Lower leg skin (tissue), 4 donors: Measurements from ENCODE around the gene TSPAN7. TPM values are rescaled to one million over a fixed set of nuclear protein-coding genes. Genes with fewer than 3 reads are reported as not detected.

Source experiments
- DNase-seq, 2 donors: peaks; one replicate each; pipeline ENCODE4 v3.0.0-alpha.2; 2019; ENCODE audit warnings: low spot score in 2 of 2
- H3K4me3 ChIP-seq: fragments of 200-600 bp; sonication (generic); 2 replicates; pipeline ENCODE4 v1.5.1; 2017; ENCODE audit warnings: mild to moderate bottlenecking, low read depth; ENCODE audit not compliant: poor library complexity, severe bottlenecking
- CTCF ChIP-seq, 3 donors: fragments of 450-650 bp; IDR thresholded peaks; one replicate each; pipeline ENCODE4 v1.5.1; 2016; ENCODE audit warnings: antibody characterized with exemption in 3 of 3, mild to moderate bottlenecking in 3 of 3, moderate library complexity in 2 of 3
- POLR2A ChIP-seq, 2 donors: fragments of 450-650 bp; IDR thresholded peaks; one replicate each; pipeline ENCODE4 v1.6.1; 2016 to 2017; ENCODE audit warnings: antibody characterized with exemption in 2 of 2, mild to moderate bottlenecking in 1 of 2, moderate library complexity in 1 of 2
- WGBS, 2 donors: methylation state at CpG; one replicate each; pipeline ENCODE4 v1.1.5; 2018; 5-methylcytosine and 5-hydroxymethylcytosine counted together
- intact Hi-C: fragments of 100-400 bp; cut with DNase I; formaldehyde crosslinking; loops from one replicate; pipeline ENCODE4 v1.15.0; 2023; ENCODE audit warnings: low total_unique reads
- total RNA-seq, 4 donors: library from RNA; depleted of rRNA; stranded (reverse); fragments of >200 nt; gene quantifications; one replicate each; pipeline ENCODE4 v1.1.0, GENCODE V29; 2016

TSPAN7 gene
- total RNA-seq, 4 donors from 2014 or later, result 7.0 to 31.3 (median 14.4) TPM

GRCh38 chrX:38657562-38657961 lies 96.2 kb downstream of the TSPAN7 start:
- TF ChIP-seq CTCF (IDR thresholded peaks at IDR 0.05), result no peak
- TF ChIP-seq POLR2A (IDR thresholded peaks at IDR 0.05), result no peak
- no peak for DNase-seq
- no peak overlapping the region for H3K4me3 ChIP-seq
- intact Hi-C loops, result no loop called here

GRCh38 chrX:38660395-38661102 lies 99.2 kb downstream of the TSPAN7 start:
- no peak for TF ChIP-seq CTCF (IDR thresholded peaks at IDR 0.05)
- TF ChIP-seq POLR2A (IDR thresholded peaks at IDR 0.05), result no peak
- no peak for DNase-seq
- no peak overlapping the region for H3K4me3 ChIP-seq
- intact Hi-C loops, result no loop called here
- 71 to 73% methylated on average over 6 of the region's 6 CpGs for WGBS, 2 donors

- no peak for TF ChIP-seq CTCF (IDR thresholded peaks at IDR 0.05)
- no peak for TF ChIP-seq POLR2A (IDR thresholded peaks at IDR 0.05)
- DNase-seq, result no peak
- intact Hi-C loops, result no loop called here
- WGBS, 2 donors, result 41 to 67% methylated on average over 1 of the region's 1 CpG
- no peak overlapping the region for H3K4me3 ChIP-seq
These were observed 99.7 kb downstream of the TSPAN7 start for GRCh38 chrX:38661103-38661441.

DNA sequence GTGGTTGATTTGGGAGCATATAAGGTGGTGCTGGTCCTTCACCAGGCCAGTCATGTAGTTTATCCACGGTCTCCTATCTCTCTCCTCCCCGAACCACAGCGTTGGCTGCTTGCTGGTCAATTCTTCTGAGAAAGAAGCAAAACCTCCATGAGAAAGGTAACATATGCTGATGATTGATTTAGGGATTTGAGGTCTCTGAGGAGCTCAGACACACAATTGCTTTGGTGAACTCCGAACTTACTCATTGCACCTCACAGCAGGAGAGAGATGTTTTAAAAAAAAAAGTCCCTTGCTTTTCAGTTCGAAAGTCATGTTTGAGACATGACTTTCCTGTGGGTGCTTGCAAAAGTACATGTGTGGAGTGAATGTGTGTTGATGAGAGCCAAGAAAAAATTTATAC lies 100.2 kb downstream of the TSPAN7 start:
- H3K4me3 ChIP-seq, result no peak overlapping the region
- TF ChIP-seq CTCF (IDR thresholded peaks at IDR 0.05), result no peak
- TF ChIP-seq POLR2A (IDR thresholded peaks at IDR 0.05), result no peak
- WGBS, 2 donors, result 65 to 86% methylated on average over 5 of the region's 5 CpGs
- intact Hi-C loops, result no loop called here
- DNase-seq, result no peak

DNA sequence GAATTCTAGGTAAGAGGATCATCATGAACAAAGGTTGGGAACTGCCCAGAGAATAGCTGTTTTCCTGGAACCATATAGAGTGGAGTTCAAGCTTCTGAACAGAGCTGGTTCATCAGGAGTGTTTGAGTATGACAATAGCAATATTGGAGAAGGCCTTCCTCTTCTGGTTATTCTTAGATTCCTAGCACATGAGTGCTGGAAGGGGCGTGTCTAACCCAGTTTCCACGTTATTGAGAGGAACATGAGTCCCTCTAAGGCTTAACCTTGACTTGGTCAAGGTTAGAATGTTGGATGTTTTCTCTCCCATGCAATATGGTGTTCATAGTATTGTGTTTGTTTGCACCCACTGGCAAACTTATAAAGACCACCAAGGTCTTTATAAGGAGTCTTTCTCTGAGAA lies 101.3 kb downstream of the TSPAN7 start:
- whole genome bisulfite sequencing, 2 donors, result 31 to 42% methylated on average over 2 of the region's 2 CpGs
- TF ChIP-seq POLR2A (IDR thresholded peaks at IDR 0.05) (no peak), CTCF (IDR thresholded peaks at IDR 0.05) (no peak)

GRCh38 chrX:38664285-38664684 lies 102.9 kb downstream of the TSPAN7 start:
- no peak overlapping the region for H3K4me3 ChIP-seq
- intact Hi-C loops, result no loop called here
- TF ChIP-seq CTCF (IDR thresholded peaks at IDR 0.05) (no peak), POLR2A (IDR thresholded peaks at IDR 0.05) (no peak)
- no peak for DNase-seq
- 18 to 35% methylated on average over 5 of the region's 5 CpGs for WGBS, 2 donors

More for the DNA sequence above, 101.3 kb downstream of the TSPAN7 start:
- no peak for DNase-seq
- intact Hi-C loops, result no loop called here
- no peak overlapping the region for H3K4me3 ChIP-seq
